HCT116 (cell line): ENCODE results near the gene ALAS1. TPM values are rescaled to one million over a fixed set of nuclear protein-coding genes. Genes with fewer than 3 reads are reported as not detected.

Experiments
- ATAC-seq: fragments of 200-7000 bp; cut with Tn5 transposase; 2 replicates; pipeline ENCODE4 v1.9.1; 2020; ENCODE audit warnings: mild to moderate bottlenecking, moderate library complexity
- BruUV-seq: library from RNA; stranded (reverse); fragments of 400-500 nt; replicated peaks from 2 replicates; lab custom pipeline; 2021; lab: Mats Ljungman, UMichigan
- CTCF ChIA-PET: fragments of 300-600 bp; sonication (Branson Sonifier 250); formaldehyde crosslinking; loops from one replicate; lab custom pipeline; 2021; ENCODE audit warnings: antibody characterized with exemption; lab: Charles Lee
- POLR2A ChIA-PET: fragments of 300-600, 350-600 bp; sonication (Branson Sonifier 250); formaldehyde crosslinking; loops from one replicate; lab custom pipeline; 2021; ENCODE audit warnings: antibody characterized with exemption; lab: Charles Lee
- RAD21 ChIA-PET, 2 experiments: fragments of 300-600 bp; sonication (Branson Sonifier 250); formaldehyde crosslinking; loops; one replicate each; lab custom pipeline; 2023; ENCODE audit warnings: low total read pairs in 2 of 2; ENCODE audit not compliant: uncharacterized antibody in 2 of 2, unreplicated experiment in 2 of 2, low non-redundant PET in 1 of 2; lab: Charles Lee
- DNase-seq: peaks from one replicate; pipeline ENCODE4 v3.0.0-alpha.2; 2010; ENCODE audit warnings: low read depth, low spot score
- H2AFZ ChIP-seq: fragments of 200-600 bp; shearing (Covaris generic), sonication (generic); 2 replicates; pipeline ENCODE4 v1.6.1; 2017; ENCODE audit warnings: low read depth, mixed run types, mixed read lengths, antibody characterized with exemption, low read length; ENCODE audit not compliant: poor library complexity, severe bottlenecking
- H3K27ac ChIP-seq: 2 replicates; pipeline ENCODE4 v1.5.1; 2012; ENCODE audit warnings: low read depth, low read length
- H3K27me3 ChIP-seq: fragments of 200-600 bp; sonication (generic); 2 replicates; pipeline ENCODE4 v1.6.1; 2016; ENCODE audit warnings: mixed run types, low read length, mixed read lengths; ENCODE audit not compliant: insufficient read depth
- H3K36me3 ChIP-seq, 2 experiments: fragments of 200-500 bp in 1 of 2; fragments of 200-600 bp in 1 of 2; sonication (Bioruptor generic) in 1 of 2; sonication (generic) in 1 of 2; 2 replicates each; pipeline versions ENCODE4 v1.5.1 to v1.6.1; 2014 to 2016; ENCODE audit warnings: low read length in 2 of 2, inconsistent platforms in 1 of 2, mixed read lengths in 1 of 2, mixed run types in 1 of 2; ENCODE audit not compliant: insufficient read depth in 2 of 2, control insufficient read depth in 1 of 2
- H3K4me1 ChIP-seq, 2 experiments: fragments of 200-600 bp in 1 of 2; sonication (generic) in 1 of 2; 2 replicates each; pipeline versions ENCODE4 v1.5.1 to v1.6.1; 2012 to 2017; ENCODE audit warnings: low read length in 2 of 2, inconsistent platforms in 1 of 2, mild to moderate bottlenecking in 1 of 2, mixed read lengths in 1 of 2, mixed run types in 1 of 2, moderate library complexity in 1 of 2; ENCODE audit not compliant: insufficient read depth in 2 of 2, control insufficient read depth in 1 of 2
- H3K4me2 ChIP-seq: fragments of 200-600 bp; sonication (generic); 2 replicates; pipeline ENCODE4 v1.6.1; 2017; ENCODE audit warnings: mixed run types, low read length, mixed read lengths
- H3K4me3 ChIP-seq, 2 experiments: fragments of 200-600 bp in 1 of 2; sonication (generic) in 1 of 2; replicated peaks in 1 of 2; 2 replicates each; pipeline ENCODE4 v1.5.1; 2011 to 2016; ENCODE audit warnings: low read length in 2 of 2, control low read depth in 1 of 2, low read depth in 1 of 2, mild to moderate bottlenecking in 1 of 2, mixed read lengths in 1 of 2, mixed run types in 1 of 2
- H3K79me2 ChIP-seq: fragments of 200-600 bp; sonication (generic); 2 replicates; pipeline ENCODE4 v1.6.1; 2017; ENCODE audit warnings: mild to moderate bottlenecking, mixed run types, low read length, moderate library complexity, mixed read lengths; ENCODE audit not compliant: insufficient read depth
- H3K9ac ChIP-seq: fragments of 200-600 bp; sonication (generic); 2 replicates; pipeline ENCODE4 v1.6.1; 2016; ENCODE audit warnings: low read length, mixed read lengths
- H3K9me2 ChIP-seq: fragments of 200-600 bp; sonication (generic), shearing (Covaris generic); 2 replicates; pipeline ENCODE4 v1.6.1; 2017; ENCODE audit warnings: mixed run types, mild to moderate bottlenecking, moderate library complexity; ENCODE audit not compliant: insufficient read depth
- H3K9me3 ChIP-seq, 2 experiments: fragments of 200-500 bp in 1 of 2; fragments of 200-600 bp in 1 of 2; sonication (Bioruptor generic) in 1 of 2; sonication (generic) in 1 of 2; 2 replicates each; pipeline ENCODE4 v1.6.1; 2014 to 2017; ENCODE audit warnings: low read length in 2 of 2, mixed read lengths in 2 of 2, inconsistent platforms in 1 of 2, low read depth in 1 of 2, mild to moderate bottlenecking in 1 of 2, mixed run types in 1 of 2, moderate library complexity in 1 of 2; ENCODE audit not compliant: control insufficient read depth in 1 of 2, insufficient read depth in 1 of 2
- H4K20me1 ChIP-seq: fragments of 200-600 bp; sonication (generic), shearing (Covaris generic); 2 replicates; pipeline ENCODE4 v1.6.1; 2017; ENCODE audit warnings: mixed run types, mild to moderate bottlenecking, moderate library complexity; ENCODE audit not compliant: insufficient read depth
- EZH2 ChIP-seq: fragments of 200-600 bp; sonication (generic); IDR thresholded peaks from 2 replicates; pipeline ENCODE4 v1.6.1; 2017; ENCODE audit warnings: antibody characterized with exemption, mixed run types
- POLR2AphosphoS5 ChIP-seq: IDR thresholded peaks from 2 replicates; pipeline ENCODE4 v1.6.1; 2011; ENCODE audit warnings: mild to moderate bottlenecking, low read depth, low read length, moderate library complexity
- intact Hi-C: fragments of 100-400 bp; cut with micrococcal nuclease; formaldehyde crosslinking; loops from 2 replicates; pipeline ENCODE4 v1.10.0; 2022
- total RNA-seq: library from RNA; stranded (reverse); gene quantifications from one replicate; pipeline ENCODE4 v1.2.1, GENCODE V29; 2021; ENCODE audit not compliant: unreplicated experiment
- TF ChIP-seq, protein P1 (sequence below): IDR thresholded peaks from 2 replicates; pipeline ENCODE4 v1.6.1; 2012; ENCODE audit warnings: low read depth

The ALAS1 gene
- total RNA-seq, 1 experiment from 2014 or later, result 74.0 TPM

DNA sequence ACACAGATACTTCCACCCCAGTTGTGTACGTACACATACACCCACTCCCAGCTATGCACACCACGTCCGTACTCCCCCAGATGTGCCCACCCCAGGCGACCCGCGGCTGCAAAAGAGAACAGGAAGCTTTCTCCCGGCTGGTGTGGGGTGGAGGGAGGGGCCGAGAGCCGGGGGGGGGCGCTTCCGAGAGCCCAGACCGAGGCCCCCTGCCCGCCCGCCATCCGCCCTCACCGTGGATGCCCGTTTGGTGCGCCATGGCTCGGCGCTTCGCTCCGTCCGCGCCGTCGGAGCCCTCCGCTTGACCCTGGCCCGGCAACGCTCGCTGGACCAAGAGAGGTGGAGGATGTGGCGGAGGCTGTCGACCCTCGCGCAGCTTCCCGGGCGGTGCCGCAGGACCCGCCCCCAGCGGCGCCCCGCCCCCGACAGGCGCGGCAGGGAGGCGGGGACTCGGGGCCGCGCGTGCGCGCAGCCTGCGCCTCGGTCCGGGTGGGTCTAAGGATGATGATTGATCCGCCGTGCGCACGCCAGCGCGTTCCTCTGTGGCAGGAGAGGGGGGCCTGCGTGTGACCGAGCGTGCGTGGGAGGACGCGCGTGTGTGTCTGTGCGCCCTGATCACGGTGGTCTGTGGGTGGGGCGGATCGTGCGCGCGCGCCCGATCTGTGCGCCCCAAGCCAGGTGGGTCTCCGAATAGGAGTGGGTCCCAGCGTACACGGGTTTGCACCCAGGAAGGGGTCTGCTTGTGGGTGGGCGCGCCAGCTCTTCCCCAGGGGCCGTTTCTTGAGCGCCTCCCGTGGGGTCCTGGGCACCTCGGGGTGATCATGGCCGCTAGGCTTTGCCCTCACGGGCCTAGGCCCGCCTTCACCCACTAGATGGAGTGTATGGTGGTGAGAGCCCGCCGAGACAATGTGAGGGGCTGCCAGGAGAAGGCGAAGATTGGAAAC is 41.1 kb downstream of the ALAS1 start, which contains the start of gene TWF2 (continued):
- TF ChIP-seq EZH2, result no peak

DNA sequence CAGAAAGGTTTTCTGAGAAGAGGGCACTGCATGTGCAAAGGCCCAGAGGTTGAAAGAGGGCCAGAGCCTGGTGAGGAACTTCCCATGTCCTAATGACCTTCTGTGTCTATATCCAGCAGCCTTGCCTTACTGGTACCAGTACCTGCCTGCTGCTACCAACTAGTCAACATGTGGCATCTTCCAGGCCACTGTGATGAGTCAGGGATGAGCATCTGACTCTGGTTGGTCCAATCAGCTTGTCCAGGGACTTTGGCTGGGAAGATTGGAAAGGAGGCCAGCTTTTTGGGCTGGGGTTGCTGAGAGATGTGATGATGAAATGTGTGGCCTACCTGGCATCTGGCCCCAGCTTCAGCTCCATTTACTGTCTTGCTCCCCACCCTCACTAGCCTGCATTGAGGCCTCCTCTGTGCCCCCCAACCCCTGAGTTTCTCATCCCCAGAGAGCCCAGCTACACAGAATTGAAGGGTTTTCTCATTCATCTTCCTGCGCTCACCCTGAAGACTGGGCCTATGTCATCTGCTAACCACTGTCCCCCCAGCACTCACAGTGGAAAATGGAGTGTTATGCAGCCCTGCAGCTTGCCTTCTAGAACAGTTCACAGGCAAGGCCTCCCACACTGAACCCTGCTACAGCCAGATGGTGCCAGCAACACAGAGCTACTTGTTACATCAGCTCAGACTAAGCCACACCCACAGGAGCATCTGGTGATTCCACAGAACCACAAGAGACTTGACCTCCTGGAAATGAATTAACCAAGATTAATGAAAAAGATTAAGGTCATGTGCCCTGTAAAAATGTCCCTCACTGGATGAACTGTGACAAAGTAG is 42.3 kb downstream of the ALAS1 start:
- peaks cover 49 to 60% of the 10 kb centered on the region in 2 experiments for H3K4me1 ChIP-seq
- intact Hi-C loops, result no loop called here
- TF ChIP-seq, protein P1, sequence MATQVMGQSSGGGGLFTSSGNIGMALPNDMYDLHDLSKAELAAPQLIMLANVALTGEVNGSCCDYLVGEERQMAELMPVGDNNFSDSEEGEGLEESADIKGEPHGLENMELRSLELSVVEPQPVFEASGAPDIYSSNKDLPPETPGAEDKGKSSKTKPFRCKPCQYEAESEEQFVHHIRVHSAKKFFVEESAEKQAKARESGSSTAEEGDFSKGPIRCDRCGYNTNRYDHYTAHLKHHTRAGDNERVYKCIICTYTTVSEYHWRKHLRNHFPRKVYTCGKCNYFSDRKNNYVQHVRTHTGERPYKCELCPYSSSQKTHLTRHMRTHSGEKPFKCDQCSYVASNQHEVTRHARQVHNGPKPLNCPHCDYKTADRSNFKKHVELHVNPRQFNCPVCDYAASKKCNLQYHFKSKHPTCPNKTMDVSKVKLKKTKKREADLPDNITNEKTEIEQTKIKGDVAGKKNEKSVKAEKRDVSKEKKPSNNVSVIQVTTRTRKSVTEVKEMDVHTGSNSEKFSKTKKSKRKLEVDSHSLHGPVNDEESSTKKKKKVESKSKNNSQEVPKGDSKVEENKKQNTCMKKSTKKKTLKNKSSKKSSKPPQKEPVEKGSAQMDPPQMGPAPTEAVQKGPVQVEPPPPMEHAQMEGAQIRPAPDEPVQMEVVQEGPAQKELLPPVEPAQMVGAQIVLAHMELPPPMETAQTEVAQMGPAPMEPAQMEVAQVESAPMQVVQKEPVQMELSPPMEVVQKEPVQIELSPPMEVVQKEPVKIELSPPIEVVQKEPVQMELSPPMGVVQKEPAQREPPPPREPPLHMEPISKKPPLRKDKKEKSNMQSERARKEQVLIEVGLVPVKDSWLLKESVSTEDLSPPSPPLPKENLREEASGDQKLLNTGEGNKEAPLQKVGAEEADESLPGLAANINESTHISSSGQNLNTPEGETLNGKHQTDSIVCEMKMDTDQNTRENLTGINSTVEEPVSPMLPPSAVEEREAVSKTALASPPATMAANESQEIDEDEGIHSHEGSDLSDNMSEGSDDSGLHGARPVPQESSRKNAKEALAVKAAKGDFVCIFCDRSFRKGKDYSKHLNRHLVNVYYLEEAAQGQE, result no peak
- peak; percentile 91 for TF ChIP-seq POLR2AphosphoS5
- no peak overlapping the region for H2AFZ ChIP-seq
- no peaks in the 10 kb centered on the region for H4K20me1 ChIP-seq
- ATAC-seq (peak; percentile 26), DNase-seq (peak; percentile 67)
- H3K9ac ChIP-seq, result peak overlapping the region; percentile 87
- H3K9me2 ChIP-seq, result no peaks in the 10 kb centered on the region
- H3K79me2 ChIP-seq, result peaks cover 29% of the 10 kb centered on the region
- peak overlapping the region; percentile 98 for H3K27ac ChIP-seq
- no TSS peak for BruUV-seq
- ChIA-PET POLR2A (interaction anchor here (0.6 to 3.9 kb wide), 10 partner anchors 9 to 148 kb away, joined by 3 to 18 read pairs (median 4); partner anchors contain the start of genes GLYCTK, POC1A and WDR82), RAD21 (no interaction called here), CTCF (interaction anchor here (0.9 to 1.8 kb wide), 8 partner anchors 8 to 267 kb away, joined by 3 to 8 read pairs (median 4); partner anchors contain the start of genes ABHD14B and WDR82)
- peak overlapping the region; percentile 84 for H3K4me2 ChIP-seq
- no peaks in the 10 kb centered on the region for H3K36me3 ChIP-seq
- peak overlapping the region; percentile 87 to 93 for H3K4me3 ChIP-seq
- H3K9me3 ChIP-seq, result peaks cover 0 to 4% of the 10 kb centered on the region in 2 experiments; a peak in 1 of 4 replicates
- no peaks in the 10 kb centered on the region for H3K27me3 ChIP-seq
